Measurements from ENCODE around the gene LRIT3. TPM values are rescaled to one million over a fixed set of nuclear protein-coding genes. Genes with fewer than 3 reads are reported as not detected.

The LRIT3 gene
- total RNA-seq, 1 experiment from 2014 or later, result 0.26 TPM

- no peak overlapping the region for H3K4me3 ChIP-seq (ENCODE audit: low read depth, low read length, poor library complexity, severe bottlenecking)
- H3K27me3 ChIP-seq (replicated peaks; ENCODE audit: insufficient read depth, low read depth, low read length, poor library complexity), result no peaks in the 10 kb centered on the region
- intact Hi-C loops (cut with micrococcal nuclease; ENCODE audit: unreplicated experiment), result no loop called here
- ChIA-PET CTCF (no interaction called here), POLR2A (ENCODE audit: low non-redundant PET) (no interaction called here)
- H3K4me1 ChIP-seq (ENCODE audit: insufficient read depth, low read length, poor library complexity, severe bottlenecking), result no peaks in the 10 kb centered on the region
- DNase-seq (ENCODE audit: low spot score), result no peak
- H3K27ac ChIP-seq (ENCODE audit: low read depth, low read length, poor library complexity, severe bottlenecking), result no peak overlapping the region
- TF ChIP-seq EZH2 (IDR thresholded peaks at IDR 0.05; ENCODE audit: borderline replicate concordance, low read depth, low read length, poor library complexity, severe bottlenecking), result no peak
- no peak for TF ChIP-seq CTCF (conservative IDR thresholded peaks at IDR 0.05; ENCODE audit: low read depth, low read length)
- BruUV-seq (replicated peaks), result no TSS peak
- H3K36me3 ChIP-seq (ENCODE audit: insufficient read depth, low read length, poor library complexity, severe bottlenecking), result no peaks in the 10 kb centered on the region
- H3K9me3 ChIP-seq (ENCODE audit: low read depth, low read length, poor library complexity, severe bottlenecking), result no peaks in the 10 kb centered on the region
Measured at GRCh38 chr4:109878355-109878754, 30.4 kb downstream of the LRIT3 start.

GRCh38 chr4:109879081-109879480 lies 31.2 kb downstream of the LRIT3 start:
- Histone ChIP-seq H3K4me3 (ENCODE audit: low read depth, low read length, poor library complexity, severe bottlenecking) (no peak overlapping the region), H3K36me3 (ENCODE audit: insufficient read depth, low read length, poor library complexity, severe bottlenecking) (no peaks in the 10 kb centered on the region), H3K27me3 (replicated peaks; ENCODE audit: insufficient read depth, low read depth, low read length, poor library complexity) (no peaks in the 10 kb centered on the region), H3K4me1 (ENCODE audit: insufficient read depth, low read length, poor library complexity, severe bottlenecking) (no peaks in the 10 kb centered on the region), H3K27ac (ENCODE audit: low read depth, low read length, poor library complexity, severe bottlenecking) (no peak overlapping the region), H3K9me3 (ENCODE audit: low read depth, low read length, poor library complexity, severe bottlenecking) (no peaks in the 10 kb centered on the region)
- ChIA-PET POLR2A (ENCODE audit: low non-redundant PET) (interaction anchor here (0.5 kb wide), 1 partner anchor 460 kb away, joined by 23 read pairs; no protein-coding TSS in a partner anchor), CTCF (no interaction called here)
- TF ChIP-seq EZH2 (IDR thresholded peaks at IDR 0.05; ENCODE audit: borderline replicate concordance, low read depth, low read length, poor library complexity, severe bottlenecking) (no peak), CTCF (conservative IDR thresholded peaks at IDR 0.05; ENCODE audit: low read depth, low read length) (no peak)
- intact Hi-C loops (cut with micrococcal nuclease; ENCODE audit: unreplicated experiment), result no loop called here
- DNase-seq (ENCODE audit: low spot score), result no peak
- BruUV-seq (replicated peaks), result no TSS peak

- ChIA-PET CTCF (no interaction called here), POLR2A (ENCODE audit: low non-redundant PET) (interaction anchor here (0.5 kb wide), 1 partner anchor 459 kb away, joined by 23 read pairs; no protein-coding TSS in a partner anchor)
- Histone ChIP-seq H3K36me3 (ENCODE audit: insufficient read depth, low read length, poor library complexity, severe bottlenecking) (no peaks in the 10 kb centered on the region), H3K4me1 (ENCODE audit: insufficient read depth, low read length, poor library complexity, severe bottlenecking) (no peaks in the 10 kb centered on the region), H3K9me3 (ENCODE audit: low read depth, low read length, poor library complexity, severe bottlenecking) (no peaks in the 10 kb centered on the region), H3K27ac (ENCODE audit: low read depth, low read length, poor library complexity, severe bottlenecking) (no peak overlapping the region), H3K27me3 (replicated peaks; ENCODE audit: insufficient read depth, low read depth, low read length, poor library complexity) (no peaks in the 10 kb centered on the region), H3K4me3 (ENCODE audit: low read depth, low read length, poor library complexity, severe bottlenecking) (no peak overlapping the region)
- intact Hi-C loops (cut with micrococcal nuclease; ENCODE audit: unreplicated experiment), result no loop called here
- TF ChIP-seq EZH2 (IDR thresholded peaks at IDR 0.05; ENCODE audit: borderline replicate concordance, low read depth, low read length, poor library complexity, severe bottlenecking), result no peak
- TF ChIP-seq CTCF (conservative IDR thresholded peaks at IDR 0.05; ENCODE audit: low read depth, low read length), result no peak
- no peak for DNase-seq (ENCODE audit: low spot score)
- BruUV-seq (replicated peaks), result no TSS peak
Measured at GRCh38 chr4:109879636-109880314, 31.9 kb downstream of the LRIT3 start.
